Measurements from ENCODE around the gene AXL. TPM values are rescaled to one million over a fixed set of nuclear protein-coding genes. Genes with fewer than 3 reads are reported as not detected.

AXL gene
- total and polyA plus RNA-seq, 9 of the 15 experiments (the other 6 are each of a cell fraction or from before 2014, with no cell fraction given): 0.80 to 6.6 (median 1.6) TPM

- TF ChIP-seq, protein P1, sequence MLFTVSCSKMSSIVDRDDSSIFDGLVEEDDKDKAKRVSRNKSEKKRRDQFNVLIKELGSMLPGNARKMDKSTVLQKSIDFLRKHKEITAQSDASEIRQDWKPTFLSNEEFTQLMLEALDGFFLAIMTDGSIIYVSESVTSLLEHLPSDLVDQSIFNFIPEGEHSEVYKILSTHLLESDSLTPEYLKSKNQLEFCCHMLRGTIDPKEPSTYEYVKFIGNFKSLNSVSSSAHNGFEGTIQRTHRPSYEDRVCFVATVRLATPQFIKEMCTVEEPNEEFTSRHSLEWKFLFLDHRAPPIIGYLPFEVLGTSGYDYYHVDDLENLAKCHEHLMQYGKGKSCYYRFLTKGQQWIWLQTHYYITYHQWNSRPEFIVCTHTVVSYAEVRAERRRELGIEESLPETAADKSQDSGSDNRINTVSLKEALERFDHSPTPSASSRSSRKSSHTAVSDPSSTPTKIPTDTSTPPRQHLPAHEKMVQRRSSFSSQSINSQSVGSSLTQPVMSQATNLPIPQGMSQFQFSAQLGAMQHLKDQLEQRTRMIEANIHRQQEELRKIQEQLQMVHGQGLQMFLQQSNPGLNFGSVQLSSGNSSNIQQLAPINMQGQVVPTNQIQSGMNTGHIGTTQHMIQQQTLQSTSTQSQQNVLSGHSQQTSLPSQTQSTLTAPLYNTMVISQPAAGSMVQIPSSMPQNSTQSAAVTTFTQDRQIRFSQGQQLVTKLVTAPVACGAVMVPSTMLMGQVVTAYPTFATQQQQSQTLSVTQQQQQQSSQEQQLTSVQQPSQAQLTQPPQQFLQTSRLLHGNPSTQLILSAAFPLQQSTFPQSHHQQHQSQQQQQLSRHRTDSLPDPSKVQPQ (CRISPR knock-in tag; IDR thresholded peaks at IDR 0.05; ENCODE audit: borderline replicate concordance): no peak
- TF ChIP-seq MCM2 (IDR thresholded peaks at IDR 0.05; ENCODE audit: low read depth) (no peak), KDM4B (IDR thresholded peaks at IDR 0.05; ENCODE audit: borderline replicate concordance in 2 of 2, low read depth in 1 of 2) (no peak), CC2D1A (IDR thresholded peaks at IDR 0.05) (no peak), FOXK1 (CRISPR knock-in tag; IDR thresholded peaks at IDR 0.05; ENCODE audit: borderline replicate concordance) (peak; percentile 41; the same call in 1 of the 2 replicates), MAX (CRISPR knock-in tag; IDR thresholded peaks at IDR 0.05) (peak; percentile 59), ZNF165 (CRISPR knock-in tag; IDR thresholded peaks at IDR 0.05; ENCODE audit: borderline replicate concordance) (no peak), NFE2 (IDR thresholded peaks at IDR 0.05; ENCODE audit: low read depth) (no peak), TBP (optimal IDR thresholded peaks at IDR 0.05; ENCODE audit: low read depth, low read length) (peak; percentile 10), ADNP (tag; IDR thresholded peaks at IDR 0.05) (no peak), ZFP91 (CRISPR knock-in tag; IDR thresholded peaks at IDR 0.05) (no peak; the same call in 1 of the 2 replicates), EGR1 (conservative IDR thresholded peaks at IDR 0.05) (peak; percentile 78), GTF2A2 (tag; IDR thresholded peaks at IDR 0.05) (no peak), SIN3A (IDR thresholded peaks at IDR 0.05; ENCODE audit: borderline replicate concordance in 2 of 2, control insufficient read depth in 1 of 2, low read depth in 2 of 2, low read length in 2 of 2) (peak in 1 of 2 experiments; percentile 43; a peak in 1 of 4 replicates)
- TF ChIP-seq, protein P2, sequence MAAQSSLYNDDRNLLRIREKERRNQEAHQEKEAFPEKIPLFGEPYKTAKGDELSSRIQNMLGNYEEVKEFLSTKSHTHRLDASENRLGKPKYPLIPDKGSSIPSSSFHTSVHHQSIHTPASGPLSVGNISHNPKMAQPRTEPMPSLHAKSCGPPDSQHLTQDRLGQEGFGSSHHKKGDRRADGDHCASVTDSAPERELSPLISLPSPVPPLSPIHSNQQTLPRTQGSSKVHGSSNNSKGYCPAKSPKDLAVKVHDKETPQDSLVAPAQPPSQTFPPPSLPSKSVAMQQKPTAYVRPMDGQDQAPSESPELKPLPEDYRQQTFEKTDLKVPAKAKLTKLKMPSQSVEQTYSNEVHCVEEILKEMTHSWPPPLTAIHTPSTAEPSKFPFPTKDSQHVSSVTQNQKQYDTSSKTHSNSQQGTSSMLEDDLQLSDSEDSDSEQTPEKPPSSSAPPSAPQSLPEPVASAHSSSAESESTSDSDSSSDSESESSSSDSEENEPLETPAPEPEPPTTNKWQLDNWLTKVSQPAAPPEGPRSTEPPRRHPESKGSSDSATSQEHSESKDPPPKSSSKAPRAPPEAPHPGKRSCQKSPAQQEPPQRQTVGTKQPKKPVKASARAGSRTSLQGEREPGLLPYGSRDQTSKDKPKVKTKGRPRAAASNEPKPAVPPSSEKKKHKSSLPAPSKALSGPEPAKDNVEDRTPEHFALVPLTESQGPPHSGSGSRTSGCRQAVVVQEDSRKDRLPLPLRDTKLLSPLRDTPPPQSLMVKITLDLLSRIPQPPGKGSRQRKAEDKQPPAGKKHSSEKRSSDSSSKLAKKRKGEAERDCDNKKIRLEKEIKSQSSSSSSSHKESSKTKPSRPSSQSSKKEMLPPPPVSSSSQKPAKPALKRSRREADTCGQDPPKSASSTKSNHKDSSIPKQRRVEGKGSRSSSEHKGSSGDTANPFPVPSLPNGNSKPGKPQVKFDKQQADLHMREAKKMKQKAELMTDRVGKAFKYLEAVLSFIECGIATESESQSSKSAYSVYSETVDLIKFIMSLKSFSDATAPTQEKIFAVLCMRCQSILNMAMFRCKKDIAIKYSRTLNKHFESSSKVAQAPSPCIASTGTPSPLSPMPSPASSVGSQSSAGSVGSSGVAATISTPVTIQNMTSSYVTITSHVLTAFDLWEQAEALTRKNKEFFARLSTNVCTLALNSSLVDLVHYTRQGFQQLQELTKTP (IDR thresholded peaks at IDR 0.05; ENCODE audit: low read depth in 1 of 2, partially characterized antibody in 2 of 2): no peak
Measured at GRCh38 chr19:41226053-41226873, 7.2 kb downstream of the AXL start (continued).
